GM19240 (cell line): ENCODE data around the gene DISP2.

Source experiments
- DNase-seq: peaks from one replicate; pipeline ENCODE4 v3.0.0; 2011; ENCODE audit warnings: low spot score; ENCODE audit not compliant: insufficient read length

DISP2 gene

DNA sequence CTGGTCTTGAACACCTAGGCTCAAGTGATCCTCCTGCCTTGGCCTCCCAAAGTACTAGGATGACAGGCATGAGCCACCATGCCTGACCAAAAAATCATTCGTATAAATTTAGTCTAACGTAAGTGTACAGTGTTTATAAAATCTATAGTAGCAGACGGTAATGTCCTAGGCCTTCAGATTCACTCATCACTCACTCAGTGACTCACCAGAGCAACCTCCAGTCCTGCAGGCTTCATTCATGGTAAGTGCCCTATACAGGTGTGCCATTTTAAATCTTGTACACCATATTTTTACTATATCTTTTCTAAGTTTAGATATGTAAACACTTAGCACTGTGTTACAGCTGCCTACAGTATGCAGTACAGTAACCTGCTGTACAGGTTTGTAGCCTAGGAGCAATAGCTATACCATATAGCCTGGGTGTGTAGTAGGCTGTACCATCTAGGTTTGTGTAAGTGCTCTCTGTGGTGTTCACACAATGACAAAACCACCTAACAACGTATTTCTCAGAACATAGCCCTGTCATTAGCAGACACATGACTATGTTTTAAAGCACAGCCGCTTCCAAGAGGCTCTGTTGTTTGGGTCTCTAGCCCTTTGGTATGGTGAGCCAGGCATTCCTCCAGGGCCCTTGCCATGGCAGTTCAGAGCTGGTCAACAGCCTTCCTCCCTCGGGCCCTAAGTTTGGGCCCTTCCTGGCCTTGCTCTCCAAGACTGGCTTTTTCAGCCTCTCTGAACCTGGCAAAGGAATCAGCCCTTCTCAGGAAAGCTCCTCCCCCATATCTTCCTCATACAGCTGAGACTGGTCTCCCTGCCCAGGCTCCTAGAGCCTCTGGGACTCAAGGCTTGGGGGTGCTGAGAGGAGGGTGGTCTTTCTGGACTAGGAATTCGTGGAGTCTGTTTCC is 15.4 kb upstream of the DISP2 start:
- no peak for DNase-seq

- no peak for DNase-seq
These were observed 14.5 kb upstream of the DISP2 start for GRCh38 chr15:40343512-40343911.

GRCh38 chr15:40344217-40344616 is 13.8 kb upstream of the DISP2 start:
- no peak for DNase-seq

GRCh38 chr15:40344631-40345120 is 13.3 kb upstream of the DISP2 start:
- peak; percentile 70 for DNase-seq

GRCh38 chr15:40345225-40345866 is 12.7 kb upstream of the DISP2 start:
- no peak for DNase-seq

- no peak for DNase-seq
These were observed 12.0 kb upstream of the DISP2 start for GRCh38 chr15:40345867-40346578.

- no peak for DNase-seq
These were observed 11.2 kb upstream of the DISP2 start for GRCh38 chr15:40346579-40347558.

DNA sequence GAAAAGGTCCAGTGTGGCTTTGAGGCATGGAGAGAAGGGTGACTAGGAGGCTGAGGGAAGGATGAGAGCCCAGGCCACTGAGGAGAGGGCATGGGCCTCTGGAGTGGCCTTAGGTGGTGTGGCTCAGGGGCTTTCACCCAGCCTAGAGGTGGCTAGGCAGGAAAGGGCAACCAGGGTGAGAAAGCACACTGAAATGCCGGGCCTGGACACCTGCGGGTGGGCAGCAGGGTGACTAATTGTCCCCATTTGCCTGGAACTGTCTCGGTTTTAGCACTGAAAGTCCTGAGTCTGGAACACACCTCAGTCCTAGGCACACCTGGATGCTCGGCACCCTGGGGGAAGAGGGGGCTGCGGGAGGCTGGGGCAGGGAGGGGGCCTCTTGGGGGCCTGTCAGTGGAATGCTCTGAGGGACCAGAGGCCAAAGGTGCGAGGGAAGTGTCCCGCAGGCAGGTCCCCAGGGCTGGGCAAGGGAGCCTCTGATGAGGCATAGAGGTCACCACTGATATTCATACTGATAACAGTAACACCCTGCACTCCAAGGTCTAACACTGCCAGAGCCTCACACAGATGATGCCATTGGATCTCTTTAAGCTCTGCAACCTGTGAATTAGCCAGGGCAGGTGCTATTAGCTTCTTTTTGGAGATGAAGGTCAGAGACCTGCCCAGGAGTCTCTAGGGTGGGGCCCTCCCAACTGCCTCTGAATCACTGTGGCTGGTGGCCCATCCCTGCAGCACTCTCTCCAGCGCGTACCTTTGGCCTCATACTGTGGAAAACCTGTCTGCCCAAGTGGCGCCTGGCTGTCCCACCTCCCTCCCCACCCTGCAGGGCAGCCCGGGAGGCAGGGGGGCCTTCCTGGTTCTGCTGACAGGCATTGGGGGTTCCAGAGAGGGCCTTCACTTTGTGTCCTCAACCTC is 10.2 kb upstream of the DISP2 start:
- no peak for DNase-seq

DNA sequence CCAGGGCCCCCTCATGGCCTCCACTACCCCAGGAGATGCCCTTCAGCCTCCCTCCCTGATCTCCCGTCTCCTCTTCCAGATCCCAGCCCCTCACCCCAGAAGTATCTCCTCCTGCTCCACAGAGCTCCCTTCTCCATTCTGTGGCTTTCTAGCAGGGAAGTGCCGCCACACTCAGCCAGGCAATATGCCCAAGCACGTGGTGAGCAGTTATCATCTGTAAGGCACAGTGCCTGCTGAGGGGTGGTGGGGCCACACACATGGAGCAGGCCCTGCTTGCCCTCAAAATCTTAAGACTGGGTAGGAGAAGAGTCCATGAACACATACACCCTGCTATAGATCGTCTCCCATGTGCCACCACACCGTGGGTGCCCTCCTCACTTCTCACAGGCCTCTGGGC is 9.5 kb upstream of the DISP2 start:
- no peak for DNase-seq

DNA sequence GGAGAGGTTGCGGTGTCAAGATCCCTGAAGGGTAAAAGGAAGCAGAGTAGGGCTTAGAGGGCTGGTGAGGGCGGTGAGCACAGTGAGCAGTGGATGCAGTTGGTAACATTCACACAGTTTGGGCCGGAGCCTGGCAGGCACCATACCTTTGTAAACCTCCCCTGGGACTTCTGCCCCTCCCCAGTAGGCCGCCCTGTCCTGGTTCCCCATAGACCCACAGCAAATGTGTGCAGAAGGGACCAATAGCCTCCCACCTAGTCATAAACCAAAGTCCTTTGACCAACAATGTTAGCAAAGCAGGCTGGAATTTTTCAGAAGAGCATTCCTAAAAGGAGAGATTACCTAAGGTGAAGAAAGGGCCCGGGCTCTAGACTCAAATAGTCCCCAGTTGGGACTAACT is 8.9 kb upstream of the DISP2 start:
- no peak for DNase-seq

DNA sequence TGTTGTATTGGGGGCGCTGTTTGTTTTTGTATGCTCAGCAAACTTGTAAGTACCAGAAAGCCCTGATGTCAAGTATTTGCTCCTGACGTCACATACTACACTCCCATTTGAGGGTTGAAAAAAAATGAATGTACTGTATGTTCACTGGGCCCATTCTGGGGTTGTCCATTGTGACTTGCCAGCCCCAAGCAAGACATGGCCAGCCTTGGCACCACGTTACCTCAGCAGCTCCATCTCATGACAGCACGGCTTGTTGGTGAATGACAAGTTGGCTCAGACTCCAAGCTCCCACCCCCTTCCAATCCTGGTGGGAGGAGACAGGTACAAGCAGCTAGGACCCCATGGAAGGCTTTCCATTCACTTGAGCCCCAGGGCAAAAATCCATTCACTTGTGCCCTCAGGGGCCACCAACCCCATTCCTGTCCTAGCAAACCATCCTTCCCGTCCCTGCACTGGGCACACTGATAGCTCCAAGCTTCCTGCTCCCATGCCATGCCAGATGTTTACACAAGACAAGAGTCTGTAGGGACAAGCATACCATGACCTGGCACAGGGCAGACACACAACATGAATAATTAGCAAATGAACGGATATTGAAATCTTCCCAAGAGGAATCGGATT is 5.6 kb upstream of the DISP2 start:
- DNase-seq: no peak

- no peak for DNase-seq
These were observed 4.3 kb upstream of the DISP2 start for GRCh38 chr15:40353697-40354096.

DNA sequence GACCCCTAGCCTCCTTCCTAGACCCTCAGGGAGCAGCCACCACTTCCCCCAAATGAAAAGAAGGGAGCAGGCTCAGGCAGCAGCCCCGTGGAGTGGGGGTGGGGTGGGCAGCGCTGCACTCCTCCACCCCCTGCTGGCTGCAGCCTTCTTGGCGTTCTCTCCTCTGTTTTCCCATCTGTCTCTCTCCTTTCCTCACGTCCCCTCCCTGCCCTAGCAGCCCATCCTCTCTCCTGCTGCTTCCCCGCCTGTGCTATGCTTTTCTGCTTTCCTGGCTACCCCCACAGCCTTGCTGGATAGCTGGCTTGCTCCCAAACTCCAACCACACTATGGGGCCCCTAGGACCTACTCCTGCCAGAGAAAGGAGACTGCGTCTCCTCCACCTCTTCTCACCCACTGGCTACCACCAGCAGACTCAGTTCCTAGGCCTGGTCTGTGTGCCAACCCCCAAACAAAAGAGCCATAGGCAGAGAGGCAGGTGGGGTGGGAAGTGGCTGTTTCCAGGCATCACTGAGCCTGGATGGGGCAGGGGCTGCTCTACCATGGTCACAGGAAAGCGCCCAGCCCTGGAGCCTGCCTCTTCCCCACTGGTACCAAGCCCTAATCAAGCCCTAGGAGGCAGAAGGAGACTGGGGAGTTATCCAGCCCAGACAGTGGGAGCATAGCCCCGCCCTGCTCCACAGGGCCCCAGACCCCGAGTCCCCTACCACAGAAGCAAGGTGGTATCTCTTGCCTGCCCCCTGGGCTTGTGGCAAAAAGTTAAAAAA is 3.4 kb upstream of the DISP2 start:
- DNase-seq: no peak

DNA sequence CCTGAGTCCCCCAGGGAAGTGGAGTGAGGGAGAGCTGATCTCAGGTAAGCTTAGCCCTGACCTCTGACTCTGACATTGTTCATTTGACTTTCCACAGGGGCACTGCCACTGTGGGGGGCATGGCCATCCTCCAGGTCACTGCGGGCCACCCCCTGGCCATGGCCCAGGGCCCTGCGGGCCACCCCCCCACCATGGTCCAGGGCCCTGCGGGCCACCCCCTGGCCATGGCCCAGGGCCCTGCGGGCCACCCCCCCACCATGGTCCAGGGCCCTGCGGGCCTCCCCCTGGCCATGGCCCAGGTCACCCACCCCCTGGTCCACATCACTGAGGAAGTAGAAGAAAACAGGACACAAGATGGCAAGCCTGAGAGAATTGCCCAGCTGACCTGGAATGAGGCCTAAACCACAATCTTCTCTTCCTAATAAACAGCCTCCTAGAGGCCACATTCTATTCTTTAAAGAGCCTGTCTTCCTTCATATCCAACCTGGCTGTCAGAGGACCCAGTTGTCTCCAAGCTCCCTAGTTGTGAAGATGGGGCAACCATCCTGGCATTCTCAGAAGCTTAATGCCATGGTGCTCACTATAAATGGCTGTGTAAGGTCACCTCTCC is 1.9 kb upstream of the DISP2 start:
- DNase-seq: no peak

DNA sequence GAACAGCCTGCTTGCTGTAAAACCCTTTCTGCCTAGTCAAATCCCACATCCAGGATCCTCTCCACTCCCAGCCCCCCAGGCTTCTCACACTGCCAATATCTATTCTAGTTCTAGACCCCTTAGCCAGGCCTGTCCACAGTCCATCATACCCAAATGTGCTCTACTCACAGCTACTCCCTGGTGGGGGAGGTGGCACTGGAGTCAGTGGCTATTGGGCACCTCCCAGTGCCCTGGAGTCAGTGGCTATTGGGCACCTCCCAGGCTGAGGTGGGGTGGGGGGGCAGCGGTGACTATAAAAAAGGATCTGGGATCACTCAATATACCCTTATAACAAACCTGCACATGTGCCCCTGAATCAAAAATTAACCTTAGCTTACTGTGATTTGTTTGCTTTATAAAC is 773 bp upstream of the DISP2 start:
- DNase-seq: no peak

DNA sequence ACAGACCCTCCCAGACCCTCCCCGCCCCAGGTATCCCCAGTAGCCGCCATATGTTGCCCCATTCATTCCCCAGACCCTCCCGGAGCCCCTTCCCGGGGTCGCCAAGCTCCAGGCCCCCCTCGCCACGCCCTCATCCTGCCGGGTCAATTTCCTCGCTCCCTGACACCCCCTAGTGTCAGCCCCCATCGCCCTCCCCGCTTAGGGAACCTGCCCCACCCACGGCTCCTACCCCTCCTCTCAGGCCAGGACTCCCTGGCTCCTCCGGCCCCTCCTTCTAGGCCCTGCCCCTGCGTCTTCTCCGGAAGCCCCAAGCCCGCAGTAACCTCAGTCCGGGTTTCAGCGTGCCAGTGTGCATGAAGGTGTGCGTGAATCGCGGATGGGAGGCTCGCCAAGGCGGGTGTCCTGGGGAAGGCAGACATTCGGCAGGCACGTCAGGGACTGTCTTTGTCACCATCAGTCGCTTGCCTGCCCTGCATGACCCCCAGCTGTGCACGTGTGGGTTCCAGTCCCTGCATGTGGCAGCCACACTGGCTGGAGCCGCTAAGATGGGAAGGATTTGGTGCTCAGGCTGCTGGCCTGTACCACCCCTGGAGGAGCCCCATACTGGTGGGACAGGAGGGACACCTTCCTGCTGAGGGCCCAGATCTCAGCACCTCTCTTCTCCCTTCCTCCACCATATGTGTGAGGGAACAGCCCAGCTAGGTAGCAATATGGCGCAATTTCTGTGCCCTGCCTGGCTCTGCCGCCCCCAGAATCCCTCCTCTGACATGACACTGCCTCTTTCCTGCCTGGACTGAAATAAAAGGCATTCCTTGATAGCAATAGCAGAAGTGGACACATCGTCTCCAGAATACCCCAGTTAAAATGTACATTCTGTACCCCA is 693 bp downstream of the DISP2 start:
- DNase-seq: no peak

- DNase-seq: no peak
These were observed 2.0 kb downstream of the DISP2 start for GRCh38 chr15:40360015-40360414.
